Bronchial epithelial cell (primary cell): ENCODE results near the gene TMEM38A. TPM values are rescaled to one million over a fixed set of nuclear protein-coding genes. Genes with fewer than 3 reads are reported as not detected.

Source experiments
- DNase-seq: peaks from one replicate; pipeline ENCODE4 v3.0.0-alpha.2; 2010; ENCODE audit warnings: low read depth
- FAIRE-seq: peaks from 2 replicates; lab custom pipeline; 2011; peaks lifted over from hg19 to GRCh38; lab: Jason Lieb, UNC
- H3K27me3 ChIP-seq: 2 replicates; pipeline ENCODE4 v1.5.1; 2011; ENCODE audit warnings: low read length; ENCODE audit not compliant: control insufficient read depth, insufficient read depth
- H3K36me3 ChIP-seq: 2 replicates; pipeline ENCODE4 v1.5.1; 2011; ENCODE audit warnings: low read length; ENCODE audit not compliant: control insufficient read depth, insufficient read depth
- H3K4me3 ChIP-seq: 2 replicates; pipeline ENCODE4 v1.5.1; 2011; ENCODE audit warnings: mild to moderate bottlenecking, low read depth, low read length, control low read depth
- total RNA-seq: library from RNA; depleted of rRNA; stranded (reverse); fragments of >200 nt; gene quantifications from 2 replicates; pipeline ENCODE4 v1.2.1, GENCODE V29; 2014
- TF ChIP-seq, protein P1 (sequence below): IDR thresholded peaks from 2 replicates; pipeline ENCODE4 v1.5.1; 2011; ENCODE audit warnings: mild to moderate bottlenecking, moderate library complexity, low read length, control low read depth, inconsistent platforms; ENCODE audit not compliant: insufficient read depth, severe bottlenecking

TMEM38A gene, protein sequence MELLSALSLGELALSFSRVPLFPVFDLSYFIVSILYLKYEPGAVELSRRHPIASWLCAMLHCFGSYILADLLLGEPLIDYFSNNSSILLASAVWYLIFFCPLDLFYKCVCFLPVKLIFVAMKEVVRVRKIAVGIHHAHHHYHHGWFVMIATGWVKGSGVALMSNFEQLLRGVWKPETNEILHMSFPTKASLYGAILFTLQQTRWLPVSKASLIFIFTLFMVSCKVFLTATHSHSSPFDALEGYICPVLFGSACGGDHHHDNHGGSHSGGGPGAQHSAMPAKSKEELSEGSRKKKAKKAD
- total RNA-seq, result 4.7 and 10.0 TPM in 2 replicates

DNA sequence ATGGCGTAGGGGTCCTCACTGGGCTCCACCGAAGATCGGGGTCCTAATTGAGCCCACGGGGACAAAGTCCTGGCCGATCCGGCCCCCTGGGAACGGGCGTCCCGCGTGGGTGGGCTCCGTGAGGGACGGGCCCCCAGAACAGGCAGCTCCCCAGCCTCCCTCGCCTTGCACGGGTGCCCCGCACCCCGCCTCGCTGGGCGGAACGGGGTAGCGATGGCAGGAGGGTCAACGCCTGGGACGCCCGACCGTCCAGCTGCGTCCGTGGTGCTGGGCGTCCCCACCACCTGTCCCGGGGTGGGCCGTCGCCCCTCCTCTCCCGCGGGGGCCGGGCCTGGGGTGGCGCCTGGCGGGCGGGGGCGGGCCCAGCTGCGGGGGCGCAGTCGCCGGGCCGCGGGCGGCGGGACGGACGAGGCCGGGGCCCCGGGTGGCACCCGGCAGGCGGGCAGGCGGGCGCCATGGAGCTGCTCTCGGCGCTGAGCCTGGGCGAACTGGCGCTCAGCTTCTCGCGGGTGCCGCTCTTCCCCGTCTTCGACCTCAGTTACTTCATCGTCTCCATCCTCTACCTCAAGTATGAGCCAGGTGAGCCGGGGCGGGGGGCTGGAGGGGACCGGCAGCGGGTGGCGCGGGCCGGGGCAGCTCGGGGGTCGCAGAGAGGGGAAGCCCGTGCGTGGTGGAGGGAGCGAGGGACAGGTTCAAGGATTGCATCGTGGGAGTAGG is at the start of gene TMEM38A:
TSS of gene TMEM38A (plus strand) at position 377 of the 717 bp plus-strand sequence. CDS start at position 456, 79 bp downstream.
- Histone ChIP-seq H3K27me3 (no peaks in the 10 kb centered on the region), H3K36me3 (peaks cover 9% of the 10 kb centered on the region), H3K4me3 (peak within 1 kb of the TSS; percentile 56)
- TF ChIP-seq, protein P1, sequence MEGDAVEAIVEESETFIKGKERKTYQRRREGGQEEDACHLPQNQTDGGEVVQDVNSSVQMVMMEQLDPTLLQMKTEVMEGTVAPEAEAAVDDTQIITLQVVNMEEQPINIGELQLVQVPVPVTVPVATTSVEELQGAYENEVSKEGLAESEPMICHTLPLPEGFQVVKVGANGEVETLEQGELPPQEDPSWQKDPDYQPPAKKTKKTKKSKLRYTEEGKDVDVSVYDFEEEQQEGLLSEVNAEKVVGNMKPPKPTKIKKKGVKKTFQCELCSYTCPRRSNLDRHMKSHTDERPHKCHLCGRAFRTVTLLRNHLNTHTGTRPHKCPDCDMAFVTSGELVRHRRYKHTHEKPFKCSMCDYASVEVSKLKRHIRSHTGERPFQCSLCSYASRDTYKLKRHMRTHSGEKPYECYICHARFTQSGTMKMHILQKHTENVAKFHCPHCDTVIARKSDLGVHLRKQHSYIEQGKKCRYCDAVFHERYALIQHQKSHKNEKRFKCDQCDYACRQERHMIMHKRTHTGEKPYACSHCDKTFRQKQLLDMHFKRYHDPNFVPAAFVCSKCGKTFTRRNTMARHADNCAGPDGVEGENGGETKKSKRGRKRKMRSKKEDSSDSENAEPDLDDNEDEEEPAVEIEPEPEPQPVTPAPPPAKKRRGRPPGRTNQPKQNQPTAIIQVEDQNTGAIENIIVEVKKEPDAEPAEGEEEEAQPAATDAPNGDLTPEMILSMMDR, result no peak
- FAIRE-seq, result no peak
- no peak for DNase-seq

GRCh38 chr19:16612636-16613035 is 48.3 kb upstream of the TMEM38A start:
- TF ChIP-seq, protein P1, result no peak
- DNase-seq (no peak), FAIRE-seq (no peak)
- H3K4me3 ChIP-seq, result no peak overlapping the region
- no peaks in the 10 kb centered on the region for H3K36me3 ChIP-seq
- no peaks in the 10 kb centered on the region for H3K27me3 ChIP-seq

GRCh38 chr19:16613841-16614240 is 47.1 kb upstream of the TMEM38A start:
- no peak for DNase-seq
- peaks cover 1% of the 10 kb centered on the region for H3K36me3 ChIP-seq
- FAIRE-seq, result no peak
- no peak overlapping the region for H3K4me3 ChIP-seq
- TF ChIP-seq, protein P1, result no peak
- H3K27me3 ChIP-seq, result no peaks in the 10 kb centered on the region

DNA sequence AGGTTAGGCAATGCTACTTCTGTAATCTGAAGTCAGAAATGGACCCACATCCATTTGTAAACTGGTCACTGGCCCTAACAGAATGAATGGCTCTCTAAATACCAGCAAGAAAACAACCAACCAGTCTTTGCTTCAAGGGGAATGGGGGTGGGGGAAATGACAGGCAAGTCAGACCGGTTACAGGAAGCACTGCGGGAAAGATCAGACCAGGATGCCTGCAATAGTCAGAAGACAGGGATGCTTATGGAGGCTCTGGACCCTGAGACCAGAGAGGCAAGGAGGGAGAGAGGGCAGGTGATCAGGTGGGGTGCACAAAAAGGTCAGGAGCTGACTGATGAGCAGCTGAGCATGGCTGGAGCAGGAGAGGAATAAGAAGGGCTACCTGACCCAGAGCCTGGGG is 46.0 kb upstream of the TMEM38A start:
- TF ChIP-seq, protein P1, result no peak
- peak; percentile 22 for DNase-seq
- Histone ChIP-seq H3K36me3 (peaks cover 1% of the 10 kb centered on the region), H3K4me3 (no peak overlapping the region), H3K27me3 (no peaks in the 10 kb centered on the region)
- FAIRE-seq, result no peak

DNA sequence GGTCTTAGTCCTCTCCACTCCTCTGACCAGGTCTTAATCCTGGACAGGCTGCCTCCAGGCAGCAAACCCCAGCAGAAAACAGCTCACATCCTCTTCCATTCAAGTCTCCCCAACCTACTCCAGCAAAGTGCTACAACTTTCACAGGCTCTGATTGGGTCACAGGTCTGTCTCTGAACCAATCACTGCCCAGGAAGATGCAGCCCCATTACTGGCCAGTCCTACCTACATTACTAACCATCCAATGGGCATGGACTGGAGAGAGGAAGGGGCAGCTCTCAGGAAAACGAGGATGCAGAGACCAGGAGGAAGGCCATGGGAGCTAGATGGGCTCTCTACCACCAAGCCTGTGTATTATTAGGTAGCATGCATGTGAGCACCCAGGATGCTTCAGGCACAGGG is 45.1 kb upstream of the TMEM38A start:
- DNase-seq (no peak), FAIRE-seq (no peak)
- Histone ChIP-seq H3K36me3 (peaks cover 1% of the 10 kb centered on the region), H3K4me3 (no peak overlapping the region), H3K27me3 (no peaks in the 10 kb centered on the region)
- TF ChIP-seq, protein P1, result no peak
